AG10803 (cell line): ENCODE results near the gene TRIM26.

Source experiments
- DNase-seq: peaks from one replicate; pipeline ENCODE4 v3.0.0; 2010; ENCODE audit warnings: low read depth
- H3K4me3 ChIP-seq: 2 replicates; pipeline ENCODE4 v1.5.1; 2011; ENCODE audit warnings: mild to moderate bottlenecking, low read length, control low read depth
- CTCF ChIP-seq: conservative IDR thresholded peaks from 2 replicates; pipeline ENCODE4 v1.5.1; 2011; ENCODE audit warnings: mild to moderate bottlenecking, low read length, control low read depth, inconsistent platforms

The TRIM26 gene

GRCh38 chr6:30160785-30161531, 52.2 kb downstream of the TRIM26 start, which contains the start of gene TRIM10:
Gene TRIM10, minus strand, starts transcription at chr6:30161211. Its CDS starts 353 bp downstream, at chr6:30160858.
- H3K4me3 ChIP-seq = no peak within 1 kb of the TSS
- no peak for DNase-seq
- no peak for TF ChIP-seq CTCF

GRCh38 chr6:30160008-30160784, 53.0 kb downstream of the TRIM26 start:
- TF ChIP-seq CTCF = no peak
- H3K4me3 ChIP-seq = no peak overlapping the region

GRCh38 chr6:30158475-30159040, 54.6 kb downstream of the TRIM26 start:
- no peak overlapping the region for H3K4me3 ChIP-seq
- TF ChIP-seq CTCF = no peak
- no peak for DNase-seq

More at GRCh38 chr6:30160008-30160784, 53.0 kb downstream of the TRIM26 start:
- DNase-seq = no peak

- DNase-seq = no peak
- no peak overlapping the region for H3K4me3 ChIP-seq
- no peak for TF ChIP-seq CTCF
Measured at GRCh38 chr6:30157999-30158398, 55.2 kb downstream of the TRIM26 start.

- TF ChIP-seq CTCF = no peak
- H3K4me3 ChIP-seq = no peak overlapping the region
- DNase-seq = no peak
Measured at GRCh38 chr6:30157581-30157980, 55.6 kb downstream of the TRIM26 start.

GRCh38 chr6:30156774-30157173, 56.4 kb downstream of the TRIM26 start:
- TF ChIP-seq CTCF = no peak
- no peak overlapping the region for H3K4me3 ChIP-seq
- DNase-seq = no peak
